ENCODE data around the gene IGF1. TPM values are rescaled to one million over a fixed set of nuclear protein-coding genes. Genes with fewer than 3 reads are reported as not detected.

IGF1 gene
- total RNA-seq, 2 donors from 2014 or later, result not detected

DNA sequence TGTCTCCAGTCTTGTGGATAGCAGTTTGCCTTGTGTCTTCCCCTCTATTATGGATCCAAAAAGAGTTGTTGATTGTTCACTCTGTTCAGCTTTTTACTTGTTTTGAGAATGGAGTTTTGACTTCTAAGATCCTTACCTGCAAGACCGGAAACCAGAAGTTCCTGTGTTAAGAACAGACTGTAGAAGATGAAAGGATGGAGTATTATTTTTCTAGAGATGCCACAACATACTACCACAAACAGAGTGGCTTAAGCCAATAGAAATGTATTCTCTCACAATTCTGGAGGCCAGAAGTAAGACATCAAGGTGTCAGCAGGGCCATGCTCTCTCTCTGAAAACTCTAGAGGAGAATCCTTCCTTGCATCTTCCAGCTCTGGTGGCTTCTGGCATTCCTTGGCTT is 95.0 kb downstream of the IGF1 start:
- no peak overlapping the region for H3K27ac Mint-ChIP-seq
- peaks cover 5% of the 10 kb centered on the region for H3K27me3 ChIP-seq (ENCODE audit: control insufficient read depth, insufficient read depth, low read length, poor library complexity, severe bottlenecking)
- H3K4me3 ChIP-seq (ENCODE audit: low read length), result no peak overlapping the region
- H3K27me3 Mint-ChIP-seq (ENCODE audit: insufficient read depth), result peaks cover 15% of the 10 kb centered on the region
- no peak overlapping the region for H3K4me3 Mint-ChIP-seq
- H3K9ac ChIP-seq (ENCODE audit: extremely low read depth, low read length, poor library complexity, severe bottlenecking), result no peak overlapping the region
- H3K4me1 Mint-ChIP-seq, result no peaks in the 10 kb centered on the region
- peaks cover 21% of the 10 kb centered on the region for H3K9me3 Mint-ChIP-seq
- H3K36me3 Mint-ChIP-seq (ENCODE audit: low read depth), result no peaks in the 10 kb centered on the region
- H3K4me1 ChIP-seq (ENCODE audit: control insufficient read depth, insufficient read depth, low read length), result no peaks in the 10 kb centered on the region
- 86% methylated on average over 1 of the region's 1 CpG; no CpG with 5 or more reads in 1 of the 2 experiments for WGBS, 2 experiments (ENCODE audit: insufficient coverage in 1 of 2, insufficient read length in 1 of 2)
- peaks cover 4% of the 10 kb centered on the region for H3K9me3 ChIP-seq (ENCODE audit: control insufficient read depth, low read length)
- H3K27ac ChIP-seq (ENCODE audit: low read depth, low read length), result no peak overlapping the region
- no peak for DNase-seq
- H3K36me3 ChIP-seq (ENCODE audit: control insufficient read depth, insufficient read depth, low read length), result no peaks in the 10 kb centered on the region
- TF ChIP-seq, protein P1, sequence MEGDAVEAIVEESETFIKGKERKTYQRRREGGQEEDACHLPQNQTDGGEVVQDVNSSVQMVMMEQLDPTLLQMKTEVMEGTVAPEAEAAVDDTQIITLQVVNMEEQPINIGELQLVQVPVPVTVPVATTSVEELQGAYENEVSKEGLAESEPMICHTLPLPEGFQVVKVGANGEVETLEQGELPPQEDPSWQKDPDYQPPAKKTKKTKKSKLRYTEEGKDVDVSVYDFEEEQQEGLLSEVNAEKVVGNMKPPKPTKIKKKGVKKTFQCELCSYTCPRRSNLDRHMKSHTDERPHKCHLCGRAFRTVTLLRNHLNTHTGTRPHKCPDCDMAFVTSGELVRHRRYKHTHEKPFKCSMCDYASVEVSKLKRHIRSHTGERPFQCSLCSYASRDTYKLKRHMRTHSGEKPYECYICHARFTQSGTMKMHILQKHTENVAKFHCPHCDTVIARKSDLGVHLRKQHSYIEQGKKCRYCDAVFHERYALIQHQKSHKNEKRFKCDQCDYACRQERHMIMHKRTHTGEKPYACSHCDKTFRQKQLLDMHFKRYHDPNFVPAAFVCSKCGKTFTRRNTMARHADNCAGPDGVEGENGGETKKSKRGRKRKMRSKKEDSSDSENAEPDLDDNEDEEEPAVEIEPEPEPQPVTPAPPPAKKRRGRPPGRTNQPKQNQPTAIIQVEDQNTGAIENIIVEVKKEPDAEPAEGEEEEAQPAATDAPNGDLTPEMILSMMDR (conservative IDR thresholded peaks at IDR 0.05), result no peak

DNA sequence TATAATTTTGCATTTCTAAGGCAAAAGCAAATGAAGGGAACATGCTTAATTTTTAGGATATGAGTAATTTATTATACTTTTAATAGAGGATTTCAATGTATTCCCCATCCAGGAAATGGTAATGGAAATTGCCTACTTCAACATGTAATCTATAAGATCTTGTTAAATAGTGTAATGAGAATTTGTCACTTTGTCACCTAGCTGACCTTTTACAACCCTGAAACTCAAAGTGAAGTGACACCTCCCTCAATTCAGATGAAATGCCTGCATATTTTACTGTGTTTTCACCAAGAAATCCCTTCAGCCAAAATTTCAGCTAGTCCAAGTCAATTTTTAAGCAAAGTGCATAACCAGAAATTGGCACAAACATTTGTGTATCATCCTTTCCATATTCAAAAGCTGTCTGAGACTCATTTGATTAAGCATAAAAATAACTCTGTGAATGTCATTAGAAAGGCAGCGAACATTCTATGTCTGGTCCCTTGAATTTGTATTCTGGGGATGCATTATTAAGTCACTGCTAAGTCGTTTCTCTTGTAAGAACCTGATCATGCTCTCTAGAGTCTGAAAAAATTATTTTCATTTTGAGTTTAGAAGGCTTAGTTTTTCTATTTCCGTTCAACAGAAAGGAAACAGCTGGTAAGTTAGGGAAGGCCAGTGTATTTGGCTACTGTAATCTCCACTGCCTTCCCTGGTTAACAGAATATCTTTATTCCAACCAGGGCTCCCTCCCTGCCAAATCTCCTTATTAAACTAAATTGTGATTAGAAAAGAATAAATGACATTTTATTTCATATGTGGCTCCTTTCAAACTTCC is 100.8 kb downstream of the IGF1 start:
- Mint-ChIP-seq H3K27ac (no peak overlapping the region), H3K4me3 (no peak overlapping the region), H3K36me3 (ENCODE audit: low read depth) (no peaks in the 10 kb centered on the region), H3K27me3 (ENCODE audit: insufficient read depth) (peaks cover 6% of the 10 kb centered on the region), H3K9me3 (peaks cover 20% of the 10 kb centered on the region), H3K4me1 (no peaks in the 10 kb centered on the region)
- Histone ChIP-seq H3K4me3 (ENCODE audit: low read length) (no peak overlapping the region), H3K27me3 (ENCODE audit: control insufficient read depth, insufficient read depth, low read length, poor library complexity, severe bottlenecking) (no peaks in the 10 kb centered on the region), H3K9ac (ENCODE audit: extremely low read depth, low read length, poor library complexity, severe bottlenecking) (no peak overlapping the region), H3K9me3 (ENCODE audit: control insufficient read depth, low read length) (peaks cover 4% of the 10 kb centered on the region), H3K36me3 (ENCODE audit: control insufficient read depth, insufficient read depth, low read length) (no peaks in the 10 kb centered on the region), H3K27ac (ENCODE audit: low read depth, low read length) (no peak overlapping the region), H3K4me1 (ENCODE audit: control insufficient read depth, insufficient read depth, low read length) (no peaks in the 10 kb centered on the region)
- 90 to 100% methylated on average over 1 to 3 of the region's 3 CpGs for WGBS, 2 experiments (ENCODE audit: insufficient coverage in 1 of 2, insufficient read length in 1 of 2)
- DNase-seq, result no peak
- TF ChIP-seq, protein P1 (conservative IDR thresholded peaks at IDR 0.05), result no peak

DNA sequence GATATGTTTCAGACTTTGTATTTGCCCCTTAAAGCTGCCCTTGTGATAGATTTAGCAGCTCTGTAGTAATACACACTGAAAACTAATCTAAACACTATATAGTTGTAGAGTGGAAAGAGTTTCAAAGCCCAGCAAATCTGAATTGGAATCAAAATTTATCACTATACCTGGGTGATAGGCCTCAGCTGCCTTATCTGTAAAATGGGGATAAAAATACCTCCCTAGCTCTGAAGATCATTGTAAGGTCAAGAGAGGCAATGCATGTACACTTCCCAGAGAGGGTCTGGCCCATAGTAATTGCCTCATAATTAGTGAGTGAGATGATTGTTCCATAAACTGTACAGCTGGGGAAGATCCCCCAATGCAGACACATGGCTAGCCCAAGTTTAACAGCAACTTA is 103.6 kb downstream of the IGF1 start:
- Histone ChIP-seq H3K9ac (ENCODE audit: extremely low read depth, low read length, poor library complexity, severe bottlenecking) (no peak overlapping the region), H3K4me1 (ENCODE audit: control insufficient read depth, insufficient read depth, low read length) (no peaks in the 10 kb centered on the region), H3K9me3 (ENCODE audit: control insufficient read depth, low read length) (no peaks in the 10 kb centered on the region), H3K27me3 (ENCODE audit: control insufficient read depth, insufficient read depth, low read length, poor library complexity, severe bottlenecking) (no peaks in the 10 kb centered on the region), H3K36me3 (ENCODE audit: control insufficient read depth, insufficient read depth, low read length) (no peaks in the 10 kb centered on the region), H3K27ac (ENCODE audit: low read depth, low read length) (no peak overlapping the region), H3K4me3 (ENCODE audit: low read length) (no peak overlapping the region)
- no peaks in the 10 kb centered on the region for H3K36me3 Mint-ChIP-seq (ENCODE audit: low read depth)
- TF ChIP-seq, protein P1 (conservative IDR thresholded peaks at IDR 0.05), result no peak
- H3K4me3 Mint-ChIP-seq, result no peak overlapping the region
- H3K27ac Mint-ChIP-seq, result no peak overlapping the region
- DNase-seq, result no peak
- H3K4me1 Mint-ChIP-seq, result no peaks in the 10 kb centered on the region
- H3K9me3 Mint-ChIP-seq, result no peaks in the 10 kb centered on the region
- H3K27me3 Mint-ChIP-seq (ENCODE audit: insufficient read depth), result no peaks in the 10 kb centered on the region

All from endodermal cell (in vitro differentiated cells).